Left lobe of liver (tissue), 2 donors: ENCODE data around the gene KHNYN. TPM values are rescaled to one million over a fixed set of nuclear protein-coding genes. Genes with fewer than 3 reads are reported as not detected.
A peak's percentile ranks its signal among the peaks of the same experiment; 100 is the strongest.

Experiments used
- ATAC-seq: fragments of 200-7000 bp; cut with Tn5 transposase; one replicate; pipeline ENCODE4 v1.9.1; 2020; ENCODE audit warnings: mild to moderate bottlenecking, moderate library complexity
- DNase-seq: peaks from one replicate; pipeline ENCODE4 v3.0.0-alpha.2; 2020; ENCODE audit warnings: low spot score
- total RNA-seq: library from RNA; stranded (reverse); gene quantifications from one replicate; pipeline ENCODE4 v1.2.1, GENCODE V29; 2021
- donor health status: DM: no; HTN: no; CAD: no; lungs with moderate emphysema.
- donor health status: DM: no; HTN: yes; CAD: no.

KHNYN gene
- total RNA-seq, 1 donor from 2014 or later, result 29.3 TPM

DNA sequence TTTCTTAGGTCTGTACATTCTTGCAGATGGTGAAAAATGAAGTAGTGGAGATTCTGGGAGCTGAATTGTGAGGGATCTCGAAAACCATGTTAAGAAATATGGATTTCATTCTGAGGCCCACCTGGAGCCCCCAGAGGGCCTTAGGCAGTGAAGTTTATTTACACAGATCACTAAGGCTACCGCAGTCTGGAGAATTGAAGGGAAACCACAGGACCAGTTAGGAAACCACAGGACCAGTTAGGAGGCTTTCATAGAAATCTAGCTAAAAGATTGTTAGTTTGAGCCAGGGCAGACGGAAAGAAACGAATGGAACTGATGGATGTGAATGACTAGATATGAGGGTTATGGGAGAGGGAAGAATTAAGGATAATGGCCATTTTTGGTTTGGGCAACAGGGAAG is 7.5 kb upstream of the KHNYN start:
- DNase-seq (no peak), ATAC-seq (no peak)

DNA sequence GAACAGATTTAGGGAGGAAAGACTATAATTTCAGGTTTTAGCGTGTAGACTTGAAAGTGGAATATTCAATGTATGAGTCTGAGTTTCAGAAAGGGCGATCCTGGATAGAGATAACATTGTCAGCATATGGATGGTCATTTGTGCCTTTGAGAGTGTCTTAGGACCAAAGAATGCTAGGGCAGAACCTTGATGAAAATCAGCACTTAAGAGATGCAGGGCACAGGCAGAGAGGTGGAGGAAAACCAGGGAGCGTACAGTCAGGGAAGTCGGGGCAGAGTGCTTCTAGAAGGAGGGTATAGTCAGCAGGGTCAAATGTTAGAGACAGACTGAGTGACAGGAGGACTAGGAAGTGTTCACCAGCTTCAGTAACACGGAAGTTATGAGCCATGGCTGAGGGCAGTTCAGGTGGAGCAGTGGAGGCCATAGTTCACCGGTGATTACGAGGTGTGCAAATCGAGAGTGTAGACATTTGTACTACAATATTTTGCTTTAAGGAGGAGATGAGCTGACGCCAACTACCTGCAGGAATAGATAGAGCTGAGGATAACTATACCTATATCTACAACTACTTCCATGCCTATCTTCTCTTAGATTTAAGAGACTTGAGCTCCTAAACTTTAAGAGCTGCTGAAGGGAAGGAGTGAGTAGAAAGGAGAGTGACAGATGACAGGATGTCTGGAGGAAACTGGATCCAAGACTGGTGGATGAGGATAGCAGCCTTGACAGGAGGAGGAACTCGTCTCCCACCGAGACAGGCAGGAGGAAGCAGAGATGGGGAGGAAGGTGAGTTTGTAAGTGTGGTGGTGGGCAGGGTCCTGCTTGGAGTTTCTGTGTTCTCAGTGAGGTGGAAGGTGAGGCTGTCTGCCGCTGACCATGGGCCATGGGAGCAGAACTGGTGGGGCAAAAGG is 6.8 kb upstream of the KHNYN start:
- DNase-seq (no peak), ATAC-seq (no peak)

DNA sequence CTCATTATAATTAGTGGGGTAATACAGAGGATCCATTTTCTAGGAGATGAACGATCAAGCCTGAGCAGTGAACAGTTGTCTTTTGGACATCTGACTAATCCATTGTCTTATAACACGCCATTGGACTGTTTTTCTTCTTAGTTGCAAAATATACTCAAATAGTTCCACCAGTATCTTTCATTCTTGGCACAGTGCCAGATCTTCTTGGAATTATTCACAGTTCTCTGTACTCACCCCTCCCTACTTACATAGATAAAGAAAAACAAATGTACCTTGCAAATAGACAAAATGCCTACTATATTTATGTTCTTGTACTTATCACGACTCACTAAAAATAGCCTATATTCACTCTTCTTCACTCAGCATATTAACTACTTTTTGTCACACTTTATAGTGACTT is 4.0 kb upstream of the KHNYN start:
- DNase-seq, result no peak
- no peak for ATAC-seq

DNA sequence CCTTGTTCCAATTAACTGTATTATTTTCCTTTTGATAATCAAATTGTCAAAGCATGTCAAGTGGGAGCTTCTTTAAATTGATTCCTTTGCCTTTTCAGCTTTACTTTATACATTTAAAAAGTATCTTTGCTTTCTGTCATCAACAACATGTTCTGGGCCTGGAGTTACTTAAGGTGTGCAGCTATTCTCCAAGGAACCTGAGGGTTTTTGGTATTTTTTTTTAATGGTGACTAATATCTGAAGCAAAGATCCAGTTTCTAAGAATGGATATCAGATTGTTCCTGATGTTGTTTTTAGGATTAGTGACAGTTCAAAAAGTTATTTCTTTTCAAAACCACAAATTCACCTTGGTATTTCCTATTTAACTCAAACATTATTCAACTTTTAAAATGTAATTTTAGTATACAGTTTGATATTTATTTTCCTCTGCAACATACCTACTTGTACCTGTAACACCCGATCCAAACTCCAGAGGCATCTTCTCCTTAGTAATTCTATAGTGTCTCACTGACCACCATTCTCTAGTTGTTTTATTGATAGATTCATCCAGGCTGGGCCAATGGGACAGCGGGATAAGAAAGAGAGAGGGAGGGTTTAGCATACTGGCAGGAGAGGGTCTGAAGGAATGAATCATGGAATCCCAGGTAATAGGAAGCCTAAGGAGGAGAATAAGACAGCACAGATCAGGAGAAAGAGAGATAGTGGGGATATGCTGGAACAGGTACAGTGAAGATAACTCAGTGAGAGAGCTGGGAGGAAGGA is 3.4 kb upstream of the KHNYN start:
- ATAC-seq (no peak), DNase-seq (no peak)

DNA sequence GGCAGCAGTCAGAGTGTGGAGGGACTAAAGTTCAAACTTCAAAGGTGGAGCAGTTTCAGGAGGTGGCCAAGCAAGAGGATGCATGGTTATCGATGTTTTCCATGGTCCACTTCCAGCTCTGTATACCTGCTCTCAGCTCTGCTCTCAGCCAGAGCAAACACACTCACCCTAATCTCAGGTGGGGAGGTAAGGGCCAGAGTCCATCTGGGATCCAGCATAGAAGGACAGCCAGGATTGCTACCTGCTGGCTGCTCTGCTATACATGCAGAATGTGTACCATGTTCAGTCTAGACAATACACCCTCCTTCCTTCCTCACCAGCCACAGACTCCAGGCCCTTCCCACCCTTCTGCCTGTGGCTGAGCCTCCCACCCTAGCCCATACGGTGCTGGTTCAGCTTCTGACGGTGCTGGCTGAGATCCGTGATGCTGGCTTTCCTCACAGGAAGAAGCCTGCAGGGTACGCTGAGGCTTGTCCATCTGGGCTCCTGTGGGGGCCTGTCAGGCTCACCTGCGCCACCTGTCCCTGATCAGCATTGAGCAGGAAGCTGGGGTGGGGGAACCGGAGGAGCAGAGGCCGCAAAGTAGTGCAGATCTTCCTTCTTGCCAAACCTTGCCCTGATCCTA is 2.7 kb upstream of the KHNYN start:
- ATAC-seq, result peak; percentile 70

DNA sequence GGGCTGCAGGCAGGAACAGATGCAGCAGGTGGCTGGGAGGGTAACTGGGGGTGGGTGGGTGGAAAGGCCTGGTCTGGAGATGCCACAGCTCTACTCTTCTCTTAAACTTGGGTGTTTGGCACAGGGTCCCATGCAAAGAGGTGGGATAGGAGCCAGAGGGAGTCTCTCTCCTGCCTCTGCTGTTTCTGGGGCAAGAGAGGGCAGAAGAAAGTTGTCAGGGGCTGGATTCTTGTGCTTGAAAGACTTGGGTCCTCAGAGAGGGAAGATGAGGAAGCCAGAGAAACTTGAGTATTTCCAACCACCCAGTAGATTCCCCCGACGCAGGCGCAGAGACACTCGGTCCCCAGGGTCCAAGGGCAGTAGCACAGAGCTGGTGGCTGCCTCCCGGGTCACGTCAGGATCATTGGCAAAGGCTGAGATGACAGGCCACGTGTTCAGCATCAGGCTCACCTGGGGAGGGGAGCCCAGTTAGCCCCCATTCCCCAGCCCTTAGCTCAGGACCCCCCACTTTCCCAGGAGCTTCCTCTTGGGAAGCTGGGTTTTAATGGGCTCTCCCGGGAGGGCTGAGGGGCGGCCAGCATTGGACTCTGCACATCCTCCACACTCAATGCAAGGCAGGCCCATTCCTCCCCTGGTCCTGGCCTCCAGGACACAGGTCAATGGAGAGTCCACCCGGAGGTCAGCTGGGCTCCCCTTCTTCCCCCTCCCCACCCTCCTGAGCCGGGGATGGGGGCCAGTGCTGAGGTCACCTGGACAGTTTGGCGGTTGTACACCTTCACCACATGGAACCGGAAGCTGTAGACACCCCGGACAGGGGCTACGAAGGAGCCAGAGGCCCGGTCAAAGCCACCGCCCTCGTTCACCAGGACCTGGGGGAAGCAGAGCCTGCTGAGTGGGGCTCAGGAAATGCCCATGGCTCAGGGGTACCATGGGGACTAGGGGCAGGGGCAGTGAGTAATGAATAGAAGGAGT is 1.9 kb upstream of the KHNYN start:
- ATAC-seq (peak; percentile 14), DNase-seq (peak; percentile 81)

More for the DNA sequence above, 2.7 kb upstream of the KHNYN start:
- peak; percentile 88 for DNase-seq

DNA sequence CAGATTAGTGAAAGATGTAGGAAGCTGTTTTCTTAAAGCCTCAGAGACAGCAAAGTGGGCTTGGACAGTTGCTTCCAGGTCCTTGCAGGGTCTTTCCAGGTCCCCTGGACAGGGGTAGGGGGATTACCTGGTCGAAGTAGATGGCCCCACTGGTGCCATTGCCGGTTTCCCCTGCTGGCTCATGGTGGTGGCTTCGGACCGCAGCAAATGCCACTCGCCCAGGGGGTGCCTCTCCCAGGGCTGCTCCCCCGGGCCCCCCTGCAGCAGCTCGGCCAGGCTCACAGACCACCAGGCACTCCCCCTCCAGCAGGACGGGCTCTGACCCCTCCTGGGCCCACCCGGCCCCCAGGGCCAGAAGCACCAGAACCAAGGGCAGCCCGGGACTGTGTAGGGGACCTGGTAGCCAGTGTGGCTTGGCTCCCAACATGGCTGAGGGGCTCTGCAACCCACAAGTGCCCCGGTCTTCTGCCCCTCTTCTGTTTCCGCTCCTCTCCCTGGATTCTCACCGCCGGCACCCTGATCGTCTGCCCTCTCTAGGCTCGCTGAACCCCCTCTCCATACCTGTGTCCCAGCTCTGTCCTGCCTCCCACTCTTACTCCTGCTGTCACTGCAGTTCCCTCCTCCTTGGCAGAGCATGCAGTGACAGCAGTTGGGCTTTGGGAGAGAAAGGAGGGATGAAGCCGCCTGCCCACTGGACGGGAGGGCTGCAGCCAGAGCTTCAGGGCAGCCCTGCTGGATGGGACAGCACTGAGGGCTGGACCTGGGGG is 943 bp upstream of the KHNYN start:
- DNase-seq (no peak), ATAC-seq (no peak)

DNA sequence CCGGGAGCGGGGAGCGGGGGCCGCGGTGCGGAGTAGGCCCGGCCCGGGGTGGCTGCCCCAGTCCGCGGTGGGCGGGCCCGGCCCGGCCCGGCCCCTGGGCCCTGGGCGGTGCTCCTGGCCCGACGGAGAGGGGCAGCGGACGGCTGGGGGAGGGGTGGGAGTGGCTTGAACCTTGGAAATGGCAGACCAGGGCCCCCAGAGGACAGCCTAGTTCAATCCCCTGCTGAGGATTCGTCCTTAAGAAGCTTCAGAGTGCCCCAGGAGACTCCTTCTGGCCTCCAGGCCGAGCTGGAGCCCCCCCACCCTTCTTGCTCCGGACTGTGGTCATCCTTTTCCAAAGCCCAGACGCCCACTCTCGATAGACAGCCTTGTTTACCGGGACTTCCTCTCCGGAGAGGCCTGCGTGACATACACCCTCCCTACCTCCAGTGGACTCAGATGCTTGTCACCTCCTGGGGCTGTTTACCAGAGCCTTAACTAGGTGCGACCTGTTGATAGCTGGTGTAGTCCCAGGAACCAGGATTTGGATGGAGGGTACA is 458 bp downstream of the KHNYN start:
- DNase-seq (peak; percentile 83), ATAC-seq (peak; percentile 73)

DNA sequence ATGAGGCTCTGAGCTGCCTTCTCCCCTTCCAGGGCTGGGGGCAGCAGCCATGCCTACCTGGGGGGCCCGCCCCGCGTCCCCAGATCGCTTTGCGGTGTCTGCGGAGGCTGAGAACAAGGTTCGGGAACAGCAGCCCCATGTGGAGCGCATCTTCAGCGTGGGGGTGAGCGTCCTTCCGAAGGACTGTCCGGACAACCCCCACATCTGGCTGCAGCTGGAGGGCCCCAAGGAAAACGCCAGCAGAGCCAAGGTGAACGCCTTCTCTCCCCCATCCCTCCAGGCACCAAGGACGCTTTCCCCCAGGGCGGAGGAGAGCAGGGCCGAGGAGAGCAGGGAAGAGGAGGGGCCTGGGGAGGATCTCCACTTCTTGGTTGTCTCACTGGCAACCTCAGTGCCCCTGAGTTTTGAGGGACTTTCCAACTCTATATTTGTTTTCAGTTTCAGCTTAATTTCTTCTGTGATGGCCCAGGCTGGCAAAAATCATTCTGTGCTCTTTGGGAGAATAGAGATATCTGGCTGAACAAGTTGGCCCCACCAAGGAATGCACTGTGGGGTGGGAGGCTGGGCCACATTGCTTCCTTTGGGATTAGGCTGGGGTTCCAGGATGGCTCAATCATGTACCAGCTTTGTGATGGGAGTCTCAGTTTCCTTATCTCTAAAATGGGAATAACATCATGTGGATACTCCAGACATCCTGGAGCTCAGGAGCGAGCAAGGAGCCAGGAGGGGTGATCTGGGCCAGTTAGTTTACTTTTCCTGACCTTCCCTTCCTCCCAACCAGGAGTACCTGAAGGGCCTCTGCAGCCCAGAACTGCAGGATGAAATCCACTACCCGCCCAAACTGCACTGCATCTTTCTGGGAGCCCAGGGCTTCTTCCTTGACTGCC is 1.2 kb downstream of the KHNYN start:
- ATAC-seq (no peak), DNase-seq (no peak)

DNA sequence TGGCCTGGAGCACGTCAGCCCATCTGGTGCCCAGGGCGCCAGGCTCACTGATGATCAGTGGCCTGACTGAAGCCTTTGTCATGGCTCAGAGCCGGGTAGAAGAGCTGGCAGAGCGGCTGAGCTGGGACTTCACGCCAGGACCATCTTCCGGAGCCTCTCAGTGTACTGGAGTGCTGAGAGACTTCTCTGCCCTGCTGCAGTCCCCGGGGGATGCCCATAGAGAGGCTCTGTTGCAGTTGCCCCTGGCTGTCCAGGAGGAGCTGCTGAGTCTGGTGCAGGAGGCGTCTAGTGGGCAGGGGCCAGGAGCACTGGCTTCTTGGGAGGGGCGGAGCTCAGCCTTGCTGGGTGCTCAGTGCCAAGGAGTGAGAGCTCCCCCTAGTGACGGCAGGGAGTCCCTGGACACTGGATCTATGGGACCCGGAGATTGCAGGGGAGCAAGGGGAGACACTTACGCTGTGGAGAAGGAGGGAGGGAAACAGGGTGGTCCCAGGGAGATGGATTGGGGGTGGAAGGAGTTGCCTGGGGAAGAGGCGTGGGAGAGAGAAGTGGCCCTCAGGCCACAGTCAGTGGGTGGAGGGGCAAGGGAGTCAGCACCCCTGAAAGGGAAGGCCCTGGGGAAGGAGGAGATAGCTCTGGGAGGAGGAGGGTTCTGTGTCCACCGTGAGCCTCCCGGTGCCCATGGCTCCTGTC is 2.0 kb downstream of the KHNYN start:
- ATAC-seq, result peak; percentile 65
- peak; percentile 88 for DNase-seq

DNA sequence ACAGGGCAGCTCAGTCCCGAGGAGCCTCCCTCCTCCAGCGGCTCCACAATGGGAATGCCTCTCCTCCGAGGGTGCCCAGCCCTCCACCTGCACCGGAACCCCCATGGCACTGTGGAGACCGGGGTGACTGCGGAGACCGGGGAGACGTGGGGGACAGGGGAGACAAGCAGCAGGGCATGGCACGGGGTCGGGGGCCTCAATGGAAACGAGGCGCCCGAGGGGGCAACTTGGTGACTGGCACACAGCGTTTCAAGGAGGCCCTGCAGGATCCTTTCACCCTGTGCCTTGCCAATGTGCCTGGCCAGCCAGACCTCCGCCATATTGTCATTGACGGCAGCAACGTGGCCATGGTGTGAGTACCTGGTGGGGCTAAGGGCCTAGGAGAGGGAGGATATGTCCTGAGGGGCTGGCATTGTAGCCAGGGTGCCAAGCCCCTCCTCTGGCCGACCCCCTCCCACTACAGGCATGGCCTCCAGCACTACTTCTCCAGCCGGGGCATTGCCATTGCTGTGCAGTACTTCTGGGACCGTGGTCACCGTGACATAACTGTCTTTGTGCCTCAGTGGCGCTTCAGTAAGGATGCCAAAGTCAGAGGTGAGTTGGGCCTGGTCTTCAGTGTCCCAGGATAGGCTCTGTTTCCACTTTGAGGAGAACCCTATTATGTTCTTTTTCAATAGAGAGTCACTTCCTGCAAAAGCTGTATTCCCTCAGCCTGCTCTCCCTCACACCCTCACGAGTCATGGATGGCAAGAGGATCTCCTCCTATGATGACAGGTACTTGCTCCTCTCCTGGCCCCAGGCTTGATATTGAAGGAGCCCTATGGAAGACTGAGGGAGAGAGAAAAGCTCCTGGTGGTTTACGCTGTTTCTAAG is 2.7 kb downstream of the KHNYN start:
- peak; percentile 47 for DNase-seq
- no peak for ATAC-seq

DNA sequence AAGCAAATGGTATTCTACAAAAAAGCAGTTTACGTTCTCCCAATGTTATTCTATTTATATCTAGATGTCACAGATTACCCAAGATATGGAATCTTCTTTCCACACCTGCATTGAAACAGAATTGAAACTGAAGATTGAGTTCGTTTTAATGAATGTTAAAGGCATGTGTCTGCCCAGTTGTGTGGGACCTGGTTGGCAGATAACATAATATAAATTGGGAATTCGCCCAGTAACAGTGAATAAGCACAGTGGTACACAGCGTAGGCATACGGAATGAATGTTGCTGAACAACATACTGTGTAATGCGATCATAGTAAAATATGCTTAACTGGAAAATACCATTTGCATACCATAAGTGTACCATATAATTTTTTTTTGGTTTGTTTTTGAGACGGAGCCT is 4.3 kb downstream of the KHNYN start:
- ATAC-seq (no peak), DNase-seq (no peak)

DNA sequence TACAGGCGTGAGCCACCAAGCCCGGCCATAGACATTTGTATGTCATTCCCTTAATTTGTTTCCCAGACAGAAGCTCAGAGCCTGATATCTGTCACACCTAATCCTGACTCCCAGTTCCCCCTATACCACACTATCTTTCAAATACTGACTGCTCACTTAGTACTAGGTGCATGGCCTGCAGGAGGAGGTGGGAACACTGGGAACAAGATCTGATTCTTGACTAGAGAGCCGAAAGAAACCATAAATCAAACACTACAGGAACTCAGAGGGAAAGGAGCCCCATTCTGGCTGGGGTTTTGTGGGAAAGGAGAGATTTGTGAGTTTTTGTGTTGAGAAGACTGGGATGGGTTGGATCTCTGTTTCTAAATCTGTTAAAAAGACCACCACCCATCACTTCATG is 4.9 kb downstream of the KHNYN start:
- DNase-seq (no peak), ATAC-seq (no peak)

DNA sequence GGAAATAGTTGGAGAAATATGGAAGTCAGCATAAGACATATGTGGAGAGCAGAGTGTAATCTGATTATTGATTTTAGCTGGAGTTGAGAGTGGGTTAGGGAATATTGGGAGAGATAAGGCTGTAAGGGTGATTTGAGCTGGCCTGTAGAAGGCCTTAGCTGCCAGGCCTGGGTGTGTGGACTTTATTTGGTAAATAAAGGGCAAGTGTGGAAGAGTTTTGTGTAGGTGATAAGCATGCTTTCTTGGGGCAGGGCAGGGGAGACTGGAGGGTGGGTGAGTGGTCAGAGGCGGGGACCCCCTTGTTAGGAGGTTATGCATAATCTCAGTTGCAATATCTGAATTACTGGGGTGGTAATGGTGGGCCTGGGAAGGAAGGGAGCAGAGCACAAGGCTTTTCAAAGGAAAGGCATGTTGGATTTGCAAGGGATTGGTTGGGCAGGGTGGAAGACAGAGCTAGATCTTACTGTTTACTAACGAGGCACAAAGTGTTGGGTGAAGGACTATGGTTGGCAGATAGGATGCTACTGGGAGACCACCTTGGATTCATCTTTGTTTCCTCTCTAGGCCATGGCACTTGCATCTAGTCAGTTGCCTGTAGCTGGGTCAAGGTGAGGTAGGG is 5.5 kb downstream of the KHNYN start:
- DNase-seq (no peak), ATAC-seq (no peak)

DNA sequence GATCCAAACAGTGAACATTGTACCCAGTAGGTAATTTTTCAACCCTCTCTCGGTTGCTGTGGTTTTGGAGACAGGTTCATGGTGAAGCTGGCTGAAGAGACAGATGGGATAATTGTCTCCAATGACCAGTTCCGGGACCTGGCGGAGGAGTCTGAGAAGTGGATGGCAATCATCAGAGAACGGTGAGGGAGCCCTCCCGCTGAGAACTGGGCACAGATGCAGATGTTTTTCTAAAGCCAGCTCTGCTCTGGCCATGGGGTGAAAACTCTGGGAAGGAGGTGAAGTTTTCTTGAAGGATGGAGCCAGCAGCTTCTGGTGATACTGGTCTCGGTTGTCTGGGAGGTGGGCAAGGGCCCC is 6.2 kb downstream of the KHNYN start:
- no peak for ATAC-seq
- no peak for DNase-seq

DNA sequence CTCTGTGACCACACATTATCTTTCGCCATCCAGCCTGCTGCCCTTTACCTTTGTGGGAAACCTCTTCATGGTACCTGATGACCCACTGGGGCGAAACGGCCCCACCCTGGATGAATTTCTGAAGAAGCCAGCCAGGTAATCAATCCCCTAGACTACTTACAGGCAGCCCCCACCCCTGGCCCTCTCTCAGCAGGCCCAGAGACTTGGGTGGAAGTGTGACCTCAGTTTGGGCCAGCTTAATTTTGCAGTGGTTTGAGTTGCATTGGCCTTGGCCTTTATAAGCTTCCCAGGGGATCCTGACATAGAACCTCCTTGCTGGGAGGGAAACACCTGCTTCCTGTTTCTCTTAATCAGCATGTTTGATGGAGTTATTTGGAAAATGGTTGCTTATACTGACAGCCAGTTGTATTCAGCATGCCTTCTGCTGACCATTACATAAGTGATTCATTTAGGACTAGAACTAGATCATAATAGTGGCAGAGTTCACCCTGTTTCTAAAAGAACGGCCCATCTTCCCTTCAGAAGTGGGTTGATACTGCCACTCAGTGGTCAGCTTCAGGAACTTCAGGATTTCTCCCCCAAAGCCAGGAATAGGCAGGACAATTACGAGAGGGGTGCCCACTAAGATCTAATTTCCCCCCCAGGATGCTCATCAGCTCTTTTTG is 6.7 kb downstream of the KHNYN start:
- ATAC-seq (peak; percentile 78), DNase-seq (no peak)
